ENCODE data around the gene PCDHGA4.
"Not testable (repeated sequence)": the region's sequence is repeated elsewhere in the genome, so short reads cannot be mapped to it uniquely, and the experiment has no call there.

Gene PCDHGA4

DNA sequence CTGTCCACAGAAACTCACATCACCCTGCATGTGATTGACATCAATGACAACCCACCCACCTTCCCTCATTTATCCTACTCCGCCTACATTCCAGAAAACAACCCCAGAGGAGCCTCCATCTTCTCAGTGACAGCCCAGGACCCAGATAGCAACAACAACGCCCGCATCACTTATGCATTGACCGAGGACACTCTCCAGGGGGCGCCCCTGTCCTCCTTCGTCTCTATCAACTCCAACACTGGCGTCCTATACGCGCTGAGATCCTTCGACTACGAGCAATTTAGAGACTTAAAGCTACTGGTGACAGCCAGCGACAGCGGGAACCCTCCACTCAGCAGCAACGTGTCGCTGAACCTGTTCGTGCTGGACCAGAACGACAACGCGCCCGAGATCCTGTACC lies 9.5 kb upstream of the PCDHGA4 start:
- in situ Hi-C loops (cut with MboI; ENCODE audit: low pct_unique_long_range_greater_than_20kb, low sequenced_read_pairs): no loop called here

GRCh38 chr5:141346017-141346416 lies 8.8 kb upstream of the PCDHGA4 start:
- DNase-seq; in situ Hi-C loops (cut with MboI; ENCODE audit: low pct_unique_long_range_greater_than_20kb, low sequenced_read_pairs): not testable (repeated sequence)

More for the DNA sequence above, 9.5 kb upstream of the PCDHGA4 start:
- no peak for DNase-seq

GRCh38 chr5:141349917-141350619 lies 4.8 kb upstream of the PCDHGA4 start, which contains the start of gene PCDHGB1:
TSS of gene PCDHGB1 (plus strand) at chr5:141350099. CDS start at chr5:141350261, 162 bp downstream.
- in situ Hi-C loops (cut with MboI; ENCODE audit: low pct_unique_long_range_greater_than_20kb, low sequenced_read_pairs): loop anchor here (25.0 kb wide), 1 partner anchor 212 kb away; no protein-coding TSS in a partner anchor
- DNase-seq: peak; percentile 40

DNA sequence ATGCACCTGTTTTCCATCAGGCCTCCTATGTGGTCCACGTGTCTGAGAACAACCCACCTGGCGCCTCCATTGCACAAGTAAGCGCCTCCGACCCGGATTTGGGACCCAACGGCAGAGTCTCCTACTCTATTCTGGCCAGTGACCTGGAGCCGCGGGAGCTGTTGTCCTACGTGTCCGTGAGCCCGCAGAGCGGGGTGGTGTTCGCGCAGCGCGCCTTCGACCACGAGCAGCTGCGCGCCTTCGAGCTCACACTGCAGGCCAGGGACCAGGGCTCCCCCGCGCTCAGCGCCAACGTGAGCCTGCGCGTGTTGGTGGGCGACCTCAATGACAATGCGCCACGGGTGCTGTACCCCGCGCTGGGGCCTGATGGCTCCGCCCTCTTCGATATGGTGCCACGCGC lies 3.2 kb upstream of the PCDHGA4 start:
- no peak for DNase-seq
- in situ Hi-C loops (cut with MboI; ENCODE audit: low pct_unique_long_range_greater_than_20kb, low sequenced_read_pairs): loop anchor here (25.0 kb wide), 1 partner anchor 211 kb away; no protein-coding TSS in a partner anchor

DNA sequence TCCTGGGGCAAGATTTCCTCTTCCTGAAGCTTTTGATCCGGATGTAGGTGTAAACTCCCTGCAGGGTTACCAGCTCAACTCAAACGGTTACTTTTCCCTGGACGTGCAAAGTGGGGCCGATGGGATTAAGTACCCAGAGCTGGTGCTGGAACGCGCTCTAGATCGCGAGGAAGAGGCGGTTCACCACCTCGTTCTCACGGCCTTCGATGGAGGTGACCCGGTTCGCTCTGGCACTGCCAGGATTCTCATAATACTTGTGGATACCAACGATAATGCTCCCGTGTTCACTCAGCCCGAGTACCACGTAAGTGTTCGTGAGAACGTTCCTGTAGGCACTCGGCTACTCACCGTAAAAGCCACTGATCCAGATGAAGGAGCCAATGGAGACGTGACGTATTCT lies 820 bp downstream of the PCDHGA4 start:
- no peak for DNase-seq
- in situ Hi-C loops (cut with MboI; ENCODE audit: low pct_unique_long_range_greater_than_20kb, low sequenced_read_pairs): loop anchor here (25.0 kb wide), 1 partner anchor 207 kb away; no protein-coding TSS in a partner anchor

DNA sequence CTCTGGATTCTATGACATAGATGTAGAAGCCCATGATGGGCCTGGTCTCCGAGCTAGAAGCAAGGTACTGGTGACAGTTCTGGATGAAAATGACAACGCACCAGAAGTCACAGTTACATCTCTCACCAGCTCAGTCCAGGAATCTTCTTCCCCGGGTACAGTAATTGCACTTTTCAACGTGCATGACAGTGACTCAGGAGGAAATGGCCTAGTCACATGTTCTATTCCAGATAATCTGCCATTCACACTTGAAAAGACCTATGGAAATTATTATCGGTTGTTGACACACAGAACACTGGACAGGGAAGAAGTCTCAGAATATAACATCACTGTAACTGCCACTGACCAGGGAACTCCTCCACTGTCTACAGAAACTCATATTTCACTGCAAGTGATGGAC lies 1.3 kb downstream of the PCDHGA4 start:
- DNase-seq: no peak
- in situ Hi-C loops (cut with MboI; ENCODE audit: low pct_unique_long_range_greater_than_20kb, low sequenced_read_pairs): loop anchor here (25.0 kb wide), 1 partner anchor 206 kb away; no protein-coding TSS in a partner anchor

- in situ Hi-C loops (cut with MboI; ENCODE audit: low pct_unique_long_range_greater_than_20kb, low sequenced_read_pairs): loop anchor here (25.0 kb wide), 1 partner anchor 205 kb away; no protein-coding TSS in a partner anchor
- no peak for DNase-seq
These were observed 2.1 kb downstream of the PCDHGA4 start for GRCh38 chr5:141356950-141357349.

DNA sequence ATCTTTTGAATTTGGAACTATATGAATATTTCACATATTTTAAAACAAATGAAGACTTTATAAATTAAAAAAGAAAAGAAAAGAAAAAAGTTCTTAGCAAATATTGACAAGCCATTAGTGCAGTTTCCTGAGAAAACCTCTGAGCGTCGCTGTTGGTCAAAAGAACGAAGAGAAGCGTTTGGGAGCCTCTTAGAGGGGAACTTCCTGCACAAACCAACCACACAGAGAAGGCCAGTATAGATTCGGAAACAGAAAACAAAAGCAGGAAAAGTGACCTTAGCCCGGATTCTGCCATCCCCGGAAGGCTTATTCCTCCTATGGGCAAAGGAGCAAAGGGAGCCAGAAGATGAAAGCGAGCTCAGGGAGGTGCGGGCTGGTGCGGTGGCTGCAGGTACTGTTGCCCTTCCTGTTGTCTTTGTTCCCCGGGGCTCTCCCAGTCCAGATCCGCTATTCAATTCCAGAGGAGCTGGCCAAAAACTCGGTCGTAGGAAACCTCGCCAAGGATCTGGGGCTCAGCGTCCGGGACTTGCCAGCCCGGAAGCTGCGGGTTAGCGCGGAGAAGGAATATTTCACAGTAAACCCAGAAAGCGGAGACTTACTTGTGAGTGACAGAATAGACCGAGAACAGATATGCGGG lies 5.1 kb downstream of the PCDHGA4 start, which contains the start of gene PCDHGB2:
Gene PCDHGB2 (plus strand): TSS at position 205 of the 637 bp plus-strand sequence. CDS start 142 bp downstream, at position 347.
- in situ Hi-C loops (cut with MboI; ENCODE audit: low pct_unique_long_range_greater_than_20kb, low sequenced_read_pairs): loop anchor here (25.0 kb wide), 1 partner anchor 202 kb away; no protein-coding TSS in a partner anchor
- peak; percentile 75 for DNase-seq

DNA sequence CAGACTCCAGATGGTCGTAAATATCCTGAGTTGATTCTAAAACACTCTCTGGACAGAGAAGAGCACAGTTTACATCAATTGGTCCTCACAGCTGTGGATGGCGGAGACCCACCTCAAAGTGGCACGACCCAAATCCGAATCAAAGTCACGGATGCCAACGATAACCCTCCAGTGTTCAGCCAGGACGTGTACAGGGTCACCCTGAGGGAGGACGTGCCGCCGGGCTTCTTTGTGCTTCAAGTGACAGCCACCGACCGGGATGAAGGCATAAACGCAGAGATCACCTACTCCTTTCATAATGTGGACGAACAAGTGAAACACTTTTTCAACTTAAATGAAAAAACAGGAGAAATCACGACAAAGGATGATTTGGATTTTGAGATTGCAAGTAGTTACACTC lies 5.9 kb downstream of the PCDHGA4 start:
- DNase-seq: no peak
- in situ Hi-C loops (cut with MboI; ENCODE audit: low pct_unique_long_range_greater_than_20kb, low sequenced_read_pairs): loop anchor here (25.0 kb wide), 1 partner anchor 202 kb away; no protein-coding TSS in a partner anchor

GRCh38 chr5:141362719-141363118 lies 7.9 kb downstream of the PCDHGA4 start:
- DNase-seq: no peak
- in situ Hi-C loops (cut with MboI; ENCODE audit: low pct_unique_long_range_greater_than_20kb, low sequenced_read_pairs): loop anchor here (25.0 kb wide), 1 partner anchor 200 kb away; no protein-coding TSS in a partner anchor

DNA sequence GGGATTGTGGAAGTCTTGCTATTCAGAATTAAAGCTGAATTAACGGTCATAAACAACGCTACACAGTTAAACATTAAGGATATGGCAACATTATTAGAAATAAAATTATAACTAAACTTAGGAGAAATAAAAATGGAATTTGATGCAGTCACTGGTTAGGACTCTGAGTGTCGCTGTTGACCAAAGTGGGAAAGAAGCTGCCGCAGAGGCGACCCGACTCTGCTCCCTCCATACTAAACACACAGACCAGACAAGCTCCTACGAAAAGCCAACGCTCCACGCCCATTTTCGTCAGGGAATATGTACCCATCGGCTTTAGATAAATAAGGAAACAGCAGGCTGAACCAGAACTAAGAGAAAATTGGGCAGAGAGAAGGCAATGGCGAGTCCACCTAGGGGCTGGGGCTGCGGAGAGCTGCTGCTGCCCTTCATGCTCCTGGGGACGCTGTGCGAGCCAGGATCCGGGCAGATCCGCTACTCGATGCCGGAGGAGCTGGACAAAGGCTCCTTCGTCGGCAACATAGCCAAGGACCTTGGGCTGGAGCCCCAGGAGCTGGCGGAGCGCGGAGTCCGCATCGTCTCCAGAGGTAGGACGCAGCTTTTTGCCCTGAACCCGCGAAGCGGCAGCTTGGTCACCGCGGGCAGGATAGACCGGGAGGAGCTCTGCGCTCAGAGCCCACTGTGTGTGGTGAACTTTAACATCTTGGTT lies 9.3 kb downstream of the PCDHGA4 start, which contains the start of gene PCDHGA5:
Gene PCDHGA5 (plus strand): TSS at position 211 of the 709 bp plus-strand sequence. CDS start 169 bp downstream, at position 380.
- in situ Hi-C loops (cut with MboI; ENCODE audit: low pct_unique_long_range_greater_than_20kb, low sequenced_read_pairs): loop anchor here (25.0 kb wide), 1 partner anchor 198 kb away; no protein-coding TSS in a partner anchor
- no peak for DNase-seq

DNA sequence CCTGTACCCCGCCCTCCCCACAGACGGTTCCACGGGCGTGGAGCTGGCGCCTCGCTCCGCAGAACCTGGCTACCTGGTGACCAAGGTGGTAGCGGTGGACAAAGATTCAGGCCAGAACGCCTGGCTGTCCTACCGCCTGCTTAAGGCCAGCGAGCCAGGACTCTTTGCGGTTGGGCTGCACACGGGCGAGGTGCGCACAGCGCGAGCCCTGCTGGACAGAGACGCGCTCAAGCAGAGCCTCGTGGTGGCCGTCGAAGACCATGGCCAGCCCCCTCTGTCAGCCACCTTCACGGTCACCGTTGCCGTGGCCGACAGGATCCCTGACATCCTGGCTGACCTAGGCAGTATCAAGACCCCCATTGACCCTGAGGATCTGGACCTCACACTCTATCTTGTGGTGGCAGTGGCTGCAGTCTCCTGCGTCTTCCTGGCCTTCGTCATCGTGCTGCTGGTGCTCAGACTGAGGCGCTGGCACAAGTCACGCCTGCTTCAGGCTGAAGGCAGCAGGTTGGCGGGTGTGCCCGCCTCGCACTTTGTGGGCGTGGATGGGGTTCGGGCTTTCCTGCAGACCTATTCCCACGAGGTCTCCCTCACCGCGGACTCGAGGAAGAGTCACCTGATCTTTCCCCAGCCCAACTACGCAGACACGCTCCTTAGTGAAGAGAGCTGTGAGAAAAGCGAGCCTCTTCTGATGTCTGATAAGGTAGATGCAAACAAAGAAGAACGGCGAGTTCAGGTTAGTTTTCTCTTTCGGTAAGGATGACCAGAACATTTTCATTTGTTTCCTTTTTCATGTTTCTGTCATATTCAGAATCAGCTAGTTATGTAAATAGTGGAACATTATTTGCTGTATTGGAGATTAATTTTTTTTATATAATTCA lies 11.4 kb downstream of the PCDHGA4 start:
- in situ Hi-C loops (cut with MboI; ENCODE audit: low pct_unique_long_range_greater_than_20kb, low sequenced_read_pairs): loop anchor here (25.0 kb wide), 1 partner anchor 196 kb away; no protein-coding TSS in a partner anchor
- DNase-seq: no peak

- in situ Hi-C loops (cut with MboI; ENCODE audit: low pct_unique_long_range_greater_than_20kb, low sequenced_read_pairs): loop anchor here (25.0 kb wide), 1 partner anchor 192 kb away; no protein-coding TSS in a partner anchor
- no peak for DNase-seq
These were observed 15.4 kb downstream of the PCDHGA4 start, which contains the start of gene PCDHGB3 for GRCh38 chr5:141369994-141370848. TSS of gene PCDHGB3 (plus strand) at chr5:141370242. CDS start at chr5:141370395, 153 bp downstream.

- in situ Hi-C loops (cut with MboI; ENCODE audit: low pct_unique_long_range_greater_than_20kb, low sequenced_read_pairs): loop anchor here (25.0 kb wide), 1 partner anchor 190 kb away; no protein-coding TSS in a partner anchor
- DNase-seq: no peak
These were observed 17.0 kb downstream of the PCDHGA4 start for GRCh38 chr5:141371572-141372475.

DNA sequence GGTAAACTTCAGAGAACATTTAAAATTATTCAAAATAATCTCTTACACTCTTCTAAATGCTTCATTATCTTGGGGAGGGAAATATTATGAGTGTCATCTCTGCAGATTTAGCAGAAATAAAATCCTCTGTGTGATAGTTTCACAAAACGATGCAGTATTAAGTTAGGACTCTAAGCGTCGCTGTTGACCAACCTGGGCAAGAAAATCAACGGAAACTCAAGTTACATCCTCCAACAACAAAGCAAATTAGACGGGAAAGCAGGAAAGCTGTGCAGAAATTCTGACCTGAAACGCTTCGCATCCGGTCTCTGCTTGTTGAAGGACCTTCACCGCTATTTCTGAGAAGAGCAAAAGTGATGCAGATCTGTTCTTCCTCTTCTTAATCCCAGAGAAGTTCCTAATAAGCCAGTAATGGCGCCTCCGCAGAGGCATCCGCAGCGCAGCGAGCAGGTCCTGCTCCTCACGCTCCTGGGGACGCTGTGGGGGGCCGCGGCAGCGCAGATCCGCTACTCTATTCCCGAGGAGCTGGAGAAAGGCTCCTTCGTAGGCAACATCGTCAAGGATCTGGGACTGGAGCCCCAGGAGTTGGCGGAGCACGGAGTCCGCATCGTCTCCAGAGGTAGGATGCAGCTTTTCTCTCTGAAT lies 19.0 kb downstream of the PCDHGA4 start, which contains the start of gene PCDHGA6:
Gene PCDHGA6 (plus strand): TSS at position 219 of the 645 bp plus-strand sequence. CDS start 193 bp downstream, at position 412.
- in situ Hi-C loops (cut with MboI; ENCODE audit: low pct_unique_long_range_greater_than_20kb, low sequenced_read_pairs): loop anchor here (25.0 kb wide), 1 partner anchor 189 kb away; no protein-coding TSS in a partner anchor

More for the DNA sequence above, 19.0 kb downstream of the PCDHGA4 start, which contains the start of gene PCDHGA6:
- no peak for DNase-seq

Data from KBM-7 (cell line).